Muscle layer of duodenum (tissue), 2 donors: ENCODE measurements around the gene FOXK1.

Experiments used
- H3K27ac ChIP-seq: one replicate; pipeline ENCODE4 v1.7.0; 2013; ENCODE audit warnings: mild to moderate bottlenecking, low read length
- H3K27me3 ChIP-seq: one replicate; pipeline ENCODE4 v1.7.0; 2013; ENCODE audit warnings: low read depth, mild to moderate bottlenecking, control low read depth, low read length
- H3K36me3 ChIP-seq, 2 donors: one replicate each; pipeline ENCODE4 v1.7.0; 2013; ENCODE audit warnings: low read length in 2 of 2, control low read depth in 1 of 2, mild to moderate bottlenecking in 1 of 2; ENCODE audit not compliant: insufficient read depth in 2 of 2, control insufficient read depth in 1 of 2
- H3K4me1 ChIP-seq, 2 donors: one replicate each; pipeline ENCODE4 v1.7.0; 2013; ENCODE audit warnings: low read length in 2 of 2, mild to moderate bottlenecking in 2 of 2, control low read depth in 1 of 2, moderate library complexity in 1 of 2; ENCODE audit not compliant: insufficient read depth in 2 of 2, control insufficient read depth in 1 of 2
- H3K4me3 ChIP-seq, 2 donors: one replicate each; pipeline ENCODE4 v1.7.0; 2013; ENCODE audit warnings: low read length in 2 of 2, low read depth in 1 of 2, mild to moderate bottlenecking in 1 of 2
- H3K9me3 ChIP-seq, 2 donors: one replicate each; pipeline ENCODE4 v1.7.0; 2013; ENCODE audit warnings: low read length in 2 of 2, control low read depth in 1 of 2, mild to moderate bottlenecking in 1 of 2; ENCODE audit not compliant: control insufficient read depth in 1 of 2
- donor health status: healthy.

The FOXK1 gene

DNA sequence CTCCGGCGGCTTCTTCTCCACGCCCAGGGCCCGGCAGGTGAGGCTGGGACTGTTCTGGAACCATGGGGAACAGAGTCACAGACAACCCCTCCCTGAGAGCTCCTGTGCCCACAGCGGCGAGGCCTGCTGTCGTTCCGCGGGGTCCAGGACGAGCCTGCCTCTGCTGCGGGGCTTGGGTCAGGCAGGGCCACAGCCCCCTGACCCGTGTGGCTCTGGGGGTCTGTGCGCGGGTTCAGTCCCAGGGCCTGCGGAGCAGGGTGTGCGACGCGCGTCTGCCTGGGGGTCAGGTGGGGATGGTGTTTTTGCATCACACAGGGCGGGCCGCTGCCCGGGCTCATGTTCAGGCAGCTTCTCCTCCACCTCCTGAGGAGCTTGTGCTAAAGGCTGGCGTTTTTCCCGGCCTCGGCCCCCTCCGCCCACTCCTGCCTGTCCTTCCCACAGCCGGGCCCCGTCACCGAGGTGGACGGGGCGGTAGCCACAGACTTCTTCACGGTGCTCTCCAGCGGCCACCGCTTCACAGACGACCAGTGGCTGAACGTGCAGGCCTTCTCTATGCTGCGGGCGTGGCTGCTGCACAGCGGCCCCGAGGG is 101.8 kb downstream of the FOXK1 start:
- H3K9me3 ChIP-seq: no peaks in the 10 kb centered on the region
- H3K27ac ChIP-seq: no peak overlapping the region
- peaks cover 33 to 82% of the 10 kb centered on the region in 2 donors for H3K36me3 ChIP-seq
- H3K4me1 ChIP-seq: no peaks in the 10 kb centered on the region
- no peaks in the 10 kb centered on the region for H3K27me3 ChIP-seq
- no peak overlapping the region for H3K4me3 ChIP-seq

DNA sequence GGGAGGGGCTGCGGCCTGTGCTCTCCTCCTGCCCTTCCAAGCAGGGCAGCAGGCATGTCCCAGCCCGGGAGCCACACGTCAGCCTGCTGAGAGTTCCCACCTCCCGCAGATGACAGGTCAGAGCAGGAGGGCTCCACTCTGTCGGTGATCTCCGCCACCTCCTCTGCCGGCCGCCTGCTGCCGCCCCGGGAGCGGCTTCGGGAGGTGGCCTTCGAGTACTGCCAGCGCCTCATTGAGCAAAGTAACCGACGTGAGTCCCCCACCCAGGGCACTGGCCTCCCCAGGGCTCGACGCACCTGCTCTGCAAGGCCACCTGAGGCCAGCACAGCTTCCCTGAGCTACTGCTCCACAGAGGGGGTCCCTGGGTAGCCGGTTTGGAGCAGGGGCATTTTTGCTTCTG is 102.7 kb downstream of the FOXK1 start:
- Histone ChIP-seq H3K27ac (no peak overlapping the region), H3K27me3 (no peaks in the 10 kb centered on the region), H3K9me3 (no peaks in the 10 kb centered on the region), H3K36me3 (peaks cover 33 to 92% of the 10 kb centered on the region in 2 donors), H3K4me3 (no peak overlapping the region), H3K4me1 (no peaks in the 10 kb centered on the region)

DNA sequence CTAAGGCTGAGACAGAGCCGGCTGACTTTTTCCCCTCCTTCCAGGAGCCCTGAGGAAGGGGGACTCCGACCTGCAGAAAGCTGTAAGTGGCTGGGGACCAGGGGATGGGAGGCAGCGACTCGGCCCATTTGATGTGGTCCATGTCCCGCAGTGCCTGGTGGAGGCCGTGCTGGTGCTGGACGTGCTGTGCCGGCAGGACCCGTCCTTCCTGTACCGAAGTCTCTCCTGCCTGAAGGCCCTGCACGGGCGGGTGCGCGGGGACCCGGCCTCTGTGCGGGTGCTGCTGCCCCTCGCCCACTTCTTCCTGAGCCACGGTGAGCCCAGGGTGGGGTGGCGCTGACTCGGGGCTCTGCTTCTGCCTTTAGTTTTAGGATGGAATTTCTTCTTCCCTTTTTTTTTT is 103.3 kb downstream of the FOXK1 start:
- Histone ChIP-seq H3K27me3 (no peaks in the 10 kb centered on the region), H3K9me3 (no peaks in the 10 kb centered on the region), H3K27ac (no peak overlapping the region), H3K4me1 (no peaks in the 10 kb centered on the region), H3K36me3 (peaks cover 33 to 93% of the 10 kb centered on the region in 2 donors), H3K4me3 (no peak overlapping the region)

DNA sequence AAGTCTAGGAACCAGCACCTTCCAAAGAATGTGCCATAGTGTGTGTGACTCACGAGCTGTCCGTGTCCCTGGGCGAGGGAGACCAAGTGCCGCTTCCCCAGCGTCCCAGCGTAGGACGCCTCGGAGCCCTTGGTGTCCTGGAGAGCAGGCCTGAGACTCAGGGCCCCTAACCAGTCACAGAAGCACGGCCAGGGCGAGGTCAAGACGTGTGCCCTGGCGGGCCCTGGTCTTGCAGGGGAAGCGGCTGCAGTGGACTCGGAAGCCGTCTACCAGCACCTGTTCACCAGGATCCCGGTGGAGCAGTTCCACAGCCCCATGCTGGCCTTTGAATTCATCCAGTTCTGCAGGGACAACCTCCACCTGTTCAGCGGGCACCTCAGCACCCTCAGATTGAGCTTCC is 103.9 kb downstream of the FOXK1 start:
- H3K27me3 ChIP-seq: no peaks in the 10 kb centered on the region
- no peaks in the 10 kb centered on the region for H3K4me1 ChIP-seq
- no peak overlapping the region for H3K4me3 ChIP-seq
- peaks cover 33 to 96% of the 10 kb centered on the region in 2 donors for H3K36me3 ChIP-seq
- H3K9me3 ChIP-seq: no peaks in the 10 kb centered on the region
- H3K27ac ChIP-seq: no peak overlapping the region

DNA sequence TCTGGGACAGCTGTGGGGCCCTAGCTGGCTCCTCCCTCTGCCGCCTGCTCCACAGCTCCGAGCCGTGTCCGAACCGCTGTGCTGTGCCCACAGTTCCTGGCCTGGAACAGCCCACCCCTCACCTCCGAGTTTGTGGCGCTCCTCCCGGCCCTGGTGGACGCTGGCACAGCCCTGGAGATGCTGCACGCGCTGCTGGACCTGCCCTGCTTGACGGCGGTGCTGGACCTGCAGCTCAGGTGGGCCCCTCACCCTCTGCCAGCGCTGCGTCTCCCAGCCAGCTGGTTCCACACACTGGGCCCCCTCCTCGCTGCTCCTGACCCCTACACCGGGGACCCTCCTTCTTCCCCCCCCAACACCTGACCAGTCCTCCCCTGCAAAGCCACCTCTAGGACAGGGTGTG is 105.4 kb downstream of the FOXK1 start:
- H3K4me3 ChIP-seq: no peak overlapping the region
- no peak overlapping the region for H3K27ac ChIP-seq
- H3K9me3 ChIP-seq: no peaks in the 10 kb centered on the region
- H3K27me3 ChIP-seq: no peaks in the 10 kb centered on the region
- H3K4me1 ChIP-seq: peaks cover 0 to 7% of the 10 kb centered on the region in 2 donors
- peaks cover 19 to 88% of the 10 kb centered on the region in 2 donors for H3K36me3 ChIP-seq

DNA sequence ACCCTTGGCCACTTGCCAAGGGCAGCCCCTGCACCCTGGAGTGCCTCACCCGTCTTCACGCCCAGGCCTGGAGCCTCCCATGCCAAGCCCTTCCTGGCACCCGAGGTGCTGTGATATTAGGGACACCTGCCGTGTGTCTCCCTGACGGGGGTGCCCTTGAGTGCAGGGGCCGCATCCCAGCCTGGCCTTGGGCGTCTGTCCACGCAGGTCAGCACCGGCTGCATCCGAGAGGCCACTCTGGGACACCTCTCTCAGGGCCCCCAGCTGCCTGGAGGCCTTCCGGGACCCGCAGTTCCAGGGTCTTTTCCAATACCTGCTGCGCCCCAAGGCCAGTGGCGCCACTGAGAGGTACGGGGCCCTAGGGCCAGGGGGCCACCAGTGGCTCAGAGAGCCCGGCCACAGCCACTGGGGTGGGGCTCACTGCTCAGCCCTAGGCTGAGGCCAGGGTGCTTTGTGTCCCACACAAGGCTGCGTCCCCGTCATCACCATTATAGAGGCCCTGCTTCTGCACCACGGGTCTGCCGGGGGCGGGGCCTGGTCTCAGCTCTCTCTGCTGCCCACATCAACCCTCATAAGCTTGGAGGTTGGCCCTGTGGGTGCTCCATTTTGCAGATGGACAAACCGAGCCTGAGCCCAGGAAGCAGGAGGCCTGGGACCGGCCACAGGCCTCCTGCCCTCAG is 106.0 kb downstream of the FOXK1 start:
- Histone ChIP-seq H3K36me3 (peaks cover 15 to 83% of the 10 kb centered on the region in 2 donors), H3K27me3 (no peaks in the 10 kb centered on the region), H3K4me1 (peaks cover 0 to 12% of the 10 kb centered on the region in 2 donors), H3K9me3 (no peaks in the 10 kb centered on the region), H3K4me3 (no peak overlapping the region), H3K27ac (no peak overlapping the region)

DNA sequence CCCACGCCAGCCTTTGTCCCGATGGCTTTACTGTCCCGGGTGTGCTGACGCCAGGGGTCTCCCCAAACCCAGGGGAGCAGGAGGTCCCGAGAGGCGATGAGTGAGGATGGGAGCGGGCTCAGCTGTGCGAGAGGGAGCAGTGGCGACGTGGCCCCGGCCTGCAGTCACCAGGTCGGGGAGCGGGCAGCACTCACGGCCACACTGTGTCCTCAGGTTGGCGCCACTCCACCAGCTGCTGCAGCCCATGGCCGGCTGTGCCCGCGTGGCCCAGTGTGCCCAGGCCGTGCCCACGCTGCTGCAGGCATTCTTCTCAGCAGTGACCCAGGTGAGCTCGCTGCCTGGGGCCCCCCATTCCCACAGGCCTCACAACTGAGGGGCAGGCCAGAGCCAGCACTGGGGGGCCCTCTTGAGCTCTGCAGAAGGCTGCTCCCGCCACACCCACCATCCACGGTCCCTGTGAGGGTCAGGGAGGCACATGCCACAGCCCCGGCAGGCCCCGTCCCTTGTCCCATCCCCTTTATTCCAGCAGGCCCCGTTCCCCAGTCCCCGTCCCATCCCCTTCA is 106.6 kb downstream of the FOXK1 start:
- Histone ChIP-seq H3K36me3 (peaks cover 12 to 76% of the 10 kb centered on the region in 2 donors), H3K27ac (no peak overlapping the region), H3K9me3 (no peaks in the 10 kb centered on the region), H3K4me1 (peaks cover 0 to 12% of the 10 kb centered on the region in 2 donors), H3K4me3 (no peak overlapping the region), H3K27me3 (no peaks in the 10 kb centered on the region)

DNA sequence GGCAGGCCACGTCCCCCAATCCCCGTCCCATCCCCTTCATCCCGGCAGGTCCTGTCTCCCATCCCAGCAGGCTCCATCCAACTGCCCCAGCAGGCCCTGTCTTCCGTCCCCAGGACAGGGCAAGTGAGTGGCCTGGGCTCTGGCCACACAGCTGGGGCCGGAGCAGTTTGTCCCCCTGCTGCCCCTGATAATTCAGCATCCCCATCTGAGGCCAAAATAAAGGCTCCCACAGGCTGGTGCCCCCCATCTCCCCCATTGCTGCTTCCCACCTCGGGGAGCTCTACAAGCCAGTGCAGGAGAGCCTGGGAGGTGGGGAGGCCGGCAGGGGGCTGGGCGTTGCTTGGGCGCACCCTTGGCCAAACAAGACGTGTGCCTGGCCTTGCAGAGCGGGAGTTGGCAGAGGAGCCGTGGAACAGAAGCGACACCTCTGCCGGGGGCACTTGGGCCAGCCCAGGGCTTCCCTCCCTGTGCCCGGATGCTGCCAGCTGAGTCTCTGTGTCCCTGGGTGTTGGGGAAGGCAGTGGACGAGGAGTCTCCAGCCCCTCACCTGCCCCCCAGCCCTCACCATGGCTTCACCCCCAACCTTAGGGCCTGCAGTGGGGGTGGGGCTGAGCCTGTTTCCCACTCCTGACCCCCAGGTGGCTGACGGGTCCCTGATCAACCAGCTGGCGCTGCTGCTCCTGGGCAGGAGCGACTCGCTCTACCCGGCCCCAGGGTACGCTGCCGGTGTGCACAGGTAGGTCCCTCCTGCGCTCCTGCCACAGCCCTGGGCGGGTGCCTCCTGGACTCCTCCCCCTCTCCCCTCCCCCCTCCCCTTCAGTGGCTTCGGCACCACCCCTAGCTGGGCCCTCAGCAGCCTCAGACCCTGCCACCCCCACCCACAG is 107.3 kb downstream of the FOXK1 start:
- H3K27ac ChIP-seq: no peak overlapping the region
- H3K27me3 ChIP-seq: no peaks in the 10 kb centered on the region
- peaks cover 12 to 69% of the 10 kb centered on the region in 2 donors for H3K36me3 ChIP-seq
- H3K9me3 ChIP-seq: no peaks in the 10 kb centered on the region
- no peak overlapping the region for H3K4me3 ChIP-seq
- H3K4me1 ChIP-seq: peaks cover 0 to 12% of the 10 kb centered on the region in 2 donors

DNA sequence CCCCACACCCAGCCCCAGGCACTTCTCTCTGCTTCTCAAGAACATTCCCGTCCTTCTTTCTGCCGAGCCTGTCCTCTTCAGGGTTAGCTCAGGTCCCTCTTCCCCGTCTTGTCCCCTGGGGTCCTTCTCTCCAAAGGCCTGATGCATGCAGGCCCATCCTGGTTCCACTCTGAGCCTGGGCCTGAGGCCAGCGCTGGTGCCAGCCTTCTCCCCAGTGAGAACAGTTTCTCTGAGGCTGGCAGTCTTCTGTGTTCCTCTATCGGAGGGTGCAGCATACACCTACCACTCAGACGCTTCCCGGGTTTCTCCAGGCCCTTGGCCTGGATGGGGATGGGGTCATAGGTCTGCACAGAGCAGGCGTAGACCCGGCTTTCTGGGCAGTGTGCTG is 108.0 kb downstream of the FOXK1 start:
- H3K4me3 ChIP-seq: no peak overlapping the region
- H3K36me3 ChIP-seq: peaks cover 12 to 63% of the 10 kb centered on the region in 2 donors
- H3K27ac ChIP-seq: no peak overlapping the region
- no peaks in the 10 kb centered on the region for H3K9me3 ChIP-seq
- H3K27me3 ChIP-seq: no peaks in the 10 kb centered on the region
- H3K4me1 ChIP-seq: peaks cover 0 to 12% of the 10 kb centered on the region in 2 donors

DNA sequence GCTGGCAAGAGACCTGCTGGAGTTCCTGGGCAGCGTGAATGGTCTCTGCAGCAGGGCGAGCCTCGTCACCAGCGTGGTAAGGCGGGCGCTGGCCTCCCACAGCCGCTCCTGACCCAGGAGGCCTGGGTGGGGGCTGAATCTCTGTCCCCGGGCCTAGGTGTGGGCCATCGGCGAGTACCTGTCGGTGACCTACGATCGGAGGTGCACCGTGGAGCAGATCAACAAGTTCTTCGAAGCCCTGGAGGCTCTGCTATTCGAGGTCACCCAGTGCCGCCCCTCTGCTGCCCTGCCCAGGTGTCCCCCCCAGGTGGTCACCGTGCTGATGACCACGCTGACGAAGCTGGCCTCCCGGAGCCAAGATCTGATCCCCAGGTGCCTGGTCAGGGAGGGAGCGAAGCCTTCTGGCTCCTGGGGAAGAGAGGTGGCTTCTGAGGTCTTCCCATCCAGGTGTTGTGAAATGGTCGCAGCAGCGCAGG is 108.5 kb downstream of the FOXK1 start:
- Histone ChIP-seq H3K9me3 (no peaks in the 10 kb centered on the region), H3K4me1 (peaks cover 0 to 12% of the 10 kb centered on the region in 2 donors), H3K36me3 (peaks cover 12 to 58% of the 10 kb centered on the region in 2 donors), H3K27me3 (no peaks in the 10 kb centered on the region), H3K4me3 (no peak overlapping the region), H3K27ac (no peak overlapping the region)
